AML-193 (cell line): ENCODE measurements around the gene RNF152.
"Not testable (repeated sequence)": the region's sequence is repeated elsewhere in the genome, so short reads cannot be mapped to it uniquely, and the experiment has no call there.

Experiments used
- DNase-seq, 2 experiments: peaks; one replicate each; lab custom pipeline; 2025; lab: John Stamatoyannopoulos, UW

RNF152 gene

GRCh38 chr18:61821748-61822147 is 71.1 kb downstream of the RNF152 start:
- no peak for DNase-seq

- no peak for DNase-seq
Observed at GRCh38 chr18:61820882-61821281, 71.9 kb downstream of the RNF152 start.

GRCh38 chr18:61817086-61817485 is 75.7 kb downstream of the RNF152 start:
- no peak for DNase-seq

- DNase-seq, result no peak
Observed at GRCh38 chr18:61815885-61816470, 76.8 kb downstream of the RNF152 start.

GRCh38 chr18:61808286-61808685 is 84.5 kb downstream of the RNF152 start:
- DNase-seq, result no peak

- no peak for DNase-seq
Observed at GRCh38 chr18:61803393-61803792, 89.4 kb downstream of the RNF152 start.

GRCh38 chr18:61797696-61798590 is 94.9 kb downstream of the RNF152 start:
- no peak for DNase-seq

GRCh38 chr18:61791031-61791430 is 101.8 kb downstream of the RNF152 start:
- no peak for DNase-seq

- DNase-seq, result not testable (repeated sequence)
Observed at GRCh38 chr18:61787011-61787670, 105.7 kb downstream of the RNF152 start.

- no peak for DNase-seq
Observed at GRCh38 chr18:61785588-61785987, 107.2 kb downstream of the RNF152 start.

- DNase-seq, result no peak
Observed at GRCh38 chr18:61784834-61785233, 108.0 kb downstream of the RNF152 start.

GRCh38 chr18:61782545-61782944 is 110.3 kb downstream of the RNF152 start:
- DNase-seq, result no peak

- not testable (repeated sequence) for DNase-seq
Observed at GRCh38 chr18:61776201-61776600, 116.6 kb downstream of the RNF152 start.

- DNase-seq, result no peak
Observed at GRCh38 chr18:61774846-61775245, 118.0 kb downstream of the RNF152 start.

GRCh38 chr18:61772293-61772848 is 120.4 kb downstream of the RNF152 start:
- no peak for DNase-seq

- DNase-seq, result no peak
Observed at GRCh38 chr18:61771861-61772260, 120.9 kb downstream of the RNF152 start.

- DNase-seq, result no peak
Observed at GRCh38 chr18:61770279-61770678, 122.5 kb downstream of the RNF152 start.

- DNase-seq, result no peak
Observed at GRCh38 chr18:61766266-61766884, 126.4 kb downstream of the RNF152 start.

GRCh38 chr18:61765097-61765496 is 127.7 kb downstream of the RNF152 start:
- no peak for DNase-seq

- DNase-seq, result no peak
Observed at GRCh38 chr18:61764381-61764780, 128.4 kb downstream of the RNF152 start.

- no peak for DNase-seq
Observed at GRCh38 chr18:61761875-61762274, 130.9 kb downstream of the RNF152 start.
